GM12875 (cell line): ENCODE measurements around the gene NR3C1.
A peak's percentile ranks its signal among the peaks of the same experiment; 100 is the strongest.

Experiments
- H3K4me3 ChIP-seq: one replicate; pipeline ENCODE4 v1.5.1; 2011; ENCODE audit warnings: low read depth, low read length, control low read depth
- CTCF ChIP-seq: IDR thresholded peaks from 2 replicates; pipeline ENCODE4 v1.5.1; 2011; ENCODE audit warnings: low read depth, mild to moderate bottlenecking, control low read depth, inconsistent platforms, low read length, moderate library complexity, borderline replicate concordance; ENCODE audit not compliant: insufficient read depth

The NR3C1 gene

DNA sequence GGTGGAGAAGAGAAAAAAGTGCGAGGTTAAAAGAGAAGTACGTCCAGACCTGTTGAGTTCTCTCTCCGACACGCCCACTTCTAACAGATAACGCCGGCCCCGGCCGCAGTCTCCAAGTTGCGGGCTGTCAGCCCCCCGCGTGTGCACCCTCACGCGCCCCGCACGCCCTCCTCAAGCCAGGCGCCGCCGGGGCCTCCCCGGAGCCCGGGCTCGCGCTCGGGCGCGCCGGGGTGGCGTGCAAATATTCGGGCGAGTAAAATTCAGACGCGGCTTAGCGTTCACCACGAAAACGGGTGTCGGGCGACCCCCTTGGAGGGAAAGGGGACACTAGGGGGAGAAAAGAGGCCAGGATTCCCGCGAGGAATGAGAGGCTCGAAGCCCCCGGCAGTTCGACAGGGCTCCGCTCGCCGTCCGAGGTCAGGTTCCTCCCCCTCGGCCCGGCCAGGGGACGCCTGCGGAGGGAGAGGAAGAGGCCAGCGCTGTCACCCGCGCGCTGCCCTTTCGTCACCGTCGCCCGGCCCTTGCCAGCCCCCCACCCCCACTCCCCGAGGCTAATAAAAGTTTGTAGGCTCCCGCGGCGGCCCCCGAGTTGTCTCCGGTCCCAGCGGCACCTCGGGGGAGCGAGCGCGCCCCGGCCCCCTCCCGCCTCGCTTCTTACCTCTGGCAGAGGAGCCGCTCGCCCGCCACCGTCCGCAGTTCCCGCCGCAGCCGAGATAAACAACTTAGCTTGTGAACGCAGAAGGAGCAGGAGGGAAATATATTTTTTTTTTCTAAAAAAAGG, 743 bp downstream of the NR3C1 start:
- peak overlapping the region; percentile 95 for H3K4me3 ChIP-seq
- TF ChIP-seq CTCF: no peak

DNA sequence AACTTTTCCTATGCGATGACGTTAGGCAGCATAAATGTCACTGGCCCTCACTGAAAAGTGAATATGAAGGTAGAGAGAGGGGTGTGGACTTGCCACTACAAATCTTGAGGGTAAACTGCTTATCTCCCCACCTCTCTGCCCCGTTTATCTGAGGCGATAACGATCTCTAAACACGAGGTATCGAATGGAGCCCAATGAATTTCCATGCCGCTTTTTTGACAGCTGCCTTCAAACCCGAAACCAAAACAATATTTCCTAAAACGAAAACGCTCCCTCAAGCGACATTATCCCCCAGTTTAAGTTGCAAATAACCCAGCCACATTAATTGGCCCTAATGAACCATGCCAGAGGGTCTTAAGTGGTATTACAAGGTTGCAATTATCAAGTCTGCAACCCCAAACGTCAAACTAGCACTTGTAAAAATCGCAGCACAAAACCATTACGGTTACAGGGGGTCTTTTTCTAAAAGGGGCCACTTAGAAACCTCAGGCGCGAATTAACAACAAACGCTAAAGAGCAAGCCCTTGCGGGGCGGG, 1.4 kb downstream of the NR3C1 start:
- H3K4me3 ChIP-seq: peak overlapping the region; percentile 95
- no peak for TF ChIP-seq CTCF

- peak overlapping the region; percentile 95 for H3K4me3 ChIP-seq
- TF ChIP-seq CTCF: no peak
These were observed 2.1 kb downstream of the NR3C1 start for GRCh38 chr5:143401227-143402016.

- peak overlapping the region; percentile 95 for H3K4me3 ChIP-seq
- no peak for TF ChIP-seq CTCF
These were observed 2.8 kb downstream of the NR3C1 start for GRCh38 chr5:143400541-143401226.

DNA sequence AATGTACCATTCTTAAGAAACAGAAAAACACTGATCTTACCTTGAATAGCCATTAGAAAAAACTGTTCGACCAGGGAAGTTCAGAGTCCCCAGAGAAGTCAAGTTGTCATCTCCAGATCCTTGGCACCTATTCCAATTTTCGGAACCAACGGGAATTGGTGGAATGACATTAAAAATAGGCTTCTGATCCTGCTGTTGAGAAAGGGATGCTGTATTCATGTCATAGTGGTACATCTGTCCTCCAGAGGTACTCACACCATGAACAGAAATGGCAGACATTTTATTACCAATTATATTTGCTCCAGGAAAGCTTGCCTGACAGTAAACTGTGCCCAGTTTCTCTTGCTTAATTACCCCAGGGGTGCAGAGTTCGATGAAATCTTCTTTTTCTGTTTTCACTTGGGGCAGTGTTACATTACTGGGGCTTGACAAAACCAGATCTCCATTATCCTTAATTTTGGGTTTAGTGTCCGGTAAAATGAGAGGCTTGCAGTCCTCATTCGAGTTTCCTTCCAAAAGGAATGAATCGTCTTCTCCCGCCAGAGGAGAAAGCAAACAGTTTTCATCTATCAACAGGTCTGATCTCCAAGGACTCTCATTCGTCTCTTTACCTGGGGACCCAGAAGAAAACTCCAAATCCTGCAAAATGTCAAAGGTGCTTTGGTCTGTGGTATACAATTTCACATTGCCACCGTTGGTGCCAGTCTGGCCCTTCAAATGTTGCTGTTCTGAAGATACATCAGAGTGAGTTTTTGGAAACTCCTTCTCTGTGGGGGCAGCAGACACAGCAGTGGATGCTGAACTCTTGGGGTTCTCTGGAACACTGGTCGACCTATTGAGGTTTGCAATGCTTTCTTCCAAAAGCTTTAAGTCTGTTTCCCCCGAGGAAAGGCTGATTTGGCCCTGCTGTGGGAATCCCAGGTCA, 3.6 kb downstream of the NR3C1 start:
- peak overlapping the region; percentile 95 for H3K4me3 ChIP-seq
- TF ChIP-seq CTCF: no peak
